HG02571 (cell line): ENCODE results near the gene RPL10.
"Not testable (repeated sequence)": the region's sequence is repeated elsewhere in the genome, so short reads cannot be mapped to it uniquely, and the experiment has no call there.

Experiments
- ATAC-seq: cut with Tn5 transposase; IDR thresholded peaks from one replicate; pipeline ENCODE4 v1.9.1; 2021; ENCODE audit warnings: mild to moderate bottlenecking, moderate library complexity; ENCODE audit not compliant: unreplicated experiment

The RPL10 gene

DNA sequence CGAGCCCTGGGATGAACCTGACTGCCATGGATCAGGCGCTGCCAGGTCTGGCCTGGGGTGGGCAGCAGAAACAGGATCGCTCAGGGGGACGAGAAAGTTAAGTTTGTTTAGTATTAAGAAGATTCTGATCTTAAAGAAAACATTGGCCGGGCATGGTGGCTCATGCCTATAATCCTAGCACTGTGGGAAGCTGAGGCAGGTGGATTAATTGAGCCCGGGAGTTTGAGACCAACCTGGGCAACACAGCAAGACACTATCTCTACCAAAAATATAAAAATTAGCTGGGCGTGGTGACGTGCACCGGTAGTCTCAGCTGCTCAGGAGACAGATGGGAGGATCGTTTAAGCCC lies 23.0 kb upstream of the RPL10 start:
- ATAC-seq = no peak

DNA sequence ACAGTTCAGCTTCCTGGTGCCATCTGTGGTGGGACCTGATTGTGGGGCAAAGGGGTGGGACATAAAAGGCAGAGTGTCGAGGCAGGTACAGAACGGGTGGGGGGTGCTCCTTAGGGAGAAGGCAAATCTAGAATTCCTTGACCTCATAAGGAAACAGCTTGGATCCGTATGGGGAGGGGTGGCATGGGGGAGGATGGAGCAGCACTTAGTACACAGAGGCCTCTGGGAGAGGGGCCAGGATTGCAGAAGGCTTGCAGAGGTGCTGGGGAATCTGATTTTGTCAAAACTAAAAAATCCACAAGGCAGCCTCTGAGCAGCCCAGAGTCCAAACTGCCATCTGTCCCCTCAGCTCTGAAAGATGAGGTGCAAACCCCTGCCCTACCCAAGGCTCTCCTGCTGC lies 21.4 kb upstream of the RPL10 start:
- no peak for ATAC-seq

DNA sequence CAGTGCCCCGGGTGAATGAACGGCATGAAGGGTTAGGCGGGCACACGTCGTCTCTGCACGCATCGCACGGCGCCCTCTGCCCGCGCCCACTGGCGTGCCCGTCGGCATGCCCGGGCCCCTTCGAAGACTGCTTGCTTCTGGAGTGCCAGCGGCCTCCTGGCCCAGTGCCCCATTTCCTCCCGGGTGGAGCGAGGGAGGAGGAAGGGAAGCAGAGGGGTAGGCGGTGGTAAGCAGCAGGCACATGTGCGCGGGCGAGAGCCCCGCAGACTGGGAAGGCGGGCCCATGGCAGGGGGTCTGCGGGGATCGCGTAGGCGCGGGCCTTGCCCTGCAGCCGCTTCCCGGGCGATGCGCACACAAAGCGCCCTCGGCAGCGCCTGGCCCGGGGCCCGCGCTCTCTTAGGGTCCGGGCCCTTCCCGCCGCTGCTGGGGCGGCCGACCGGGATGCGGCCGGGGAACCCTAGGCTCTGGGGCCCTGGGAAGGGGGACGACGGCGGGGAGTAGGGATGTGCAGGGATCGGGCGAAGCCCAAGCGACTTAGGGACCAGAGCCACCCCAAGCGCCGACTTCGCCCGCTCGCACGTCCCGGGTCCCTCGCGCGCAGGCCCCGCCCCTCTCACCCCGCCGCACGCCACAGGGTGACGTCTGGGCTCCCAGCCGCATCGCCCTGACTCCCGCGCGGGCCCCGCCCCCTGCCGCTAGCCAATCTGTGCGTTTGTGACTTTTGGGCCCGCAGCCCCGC lies 19.9 kb upstream of the RPL10 start:
- peak; percentile 2 for ATAC-seq

DNA sequence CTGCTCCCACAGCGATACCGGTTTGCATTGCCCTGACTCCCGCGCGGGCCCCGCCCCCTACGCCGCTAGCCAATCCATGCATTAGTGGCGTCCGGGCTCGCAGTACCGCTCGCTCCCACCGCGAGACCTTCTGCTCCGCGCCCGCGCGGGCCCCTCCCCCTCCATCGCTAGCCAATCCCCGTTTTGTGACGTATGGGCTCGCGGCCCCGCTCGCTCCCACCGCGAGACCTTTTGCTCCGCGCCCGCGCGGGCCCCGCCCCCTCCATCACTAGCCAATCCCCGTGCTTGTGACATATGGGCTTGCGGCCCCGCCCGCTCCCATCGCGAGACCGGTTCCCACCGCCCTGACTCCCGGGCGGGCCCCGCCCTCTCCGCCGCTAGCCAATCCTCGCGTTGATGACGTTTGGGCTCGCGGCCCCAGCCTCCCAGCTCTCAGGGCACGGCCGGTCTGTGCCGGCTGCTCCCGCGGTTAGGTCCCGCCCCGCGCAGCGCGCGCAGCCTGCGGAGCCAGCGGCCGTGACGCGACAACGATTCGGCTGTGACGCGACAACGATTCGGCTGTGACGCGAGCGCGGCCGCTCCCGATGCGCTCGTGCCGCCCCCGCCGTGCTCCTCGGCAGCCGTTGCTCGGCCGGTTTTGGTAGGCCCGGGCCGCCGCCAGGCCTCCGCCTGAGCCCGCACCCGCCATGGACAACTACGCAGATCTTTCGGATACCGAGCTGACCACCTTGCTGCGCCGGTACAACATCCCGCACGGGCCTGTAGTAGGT lies 19.2 kb upstream of the RPL10 start, which contains the start of gene EMD:
EMD (plus strand) TSS at position 497 of the 770 bp plus-strand sequence; CDS start at position 687, 190 bp downstream.
- ATAC-seq = peak; percentile 75

DNA sequence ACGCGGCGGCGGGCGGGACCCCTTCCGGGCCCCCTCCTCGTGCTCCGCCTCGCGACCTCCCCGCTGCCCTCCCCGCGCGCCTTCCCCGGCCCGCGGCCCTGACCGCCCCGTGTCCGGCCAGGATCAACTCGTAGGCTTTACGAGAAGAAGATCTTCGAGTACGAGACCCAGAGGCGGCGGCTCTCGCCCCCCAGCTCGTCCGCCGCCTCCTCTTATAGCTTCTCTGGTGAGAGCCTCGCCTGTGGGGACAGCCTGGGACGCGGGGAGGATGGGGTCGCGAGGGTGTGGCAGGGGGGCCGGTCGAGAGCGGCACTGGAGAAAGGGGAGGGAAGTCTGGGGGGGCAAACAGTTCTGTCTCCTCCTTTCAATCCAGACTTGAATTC lies 18.6 kb upstream of the RPL10 start:
- peak; percentile 2 for ATAC-seq

DNA sequence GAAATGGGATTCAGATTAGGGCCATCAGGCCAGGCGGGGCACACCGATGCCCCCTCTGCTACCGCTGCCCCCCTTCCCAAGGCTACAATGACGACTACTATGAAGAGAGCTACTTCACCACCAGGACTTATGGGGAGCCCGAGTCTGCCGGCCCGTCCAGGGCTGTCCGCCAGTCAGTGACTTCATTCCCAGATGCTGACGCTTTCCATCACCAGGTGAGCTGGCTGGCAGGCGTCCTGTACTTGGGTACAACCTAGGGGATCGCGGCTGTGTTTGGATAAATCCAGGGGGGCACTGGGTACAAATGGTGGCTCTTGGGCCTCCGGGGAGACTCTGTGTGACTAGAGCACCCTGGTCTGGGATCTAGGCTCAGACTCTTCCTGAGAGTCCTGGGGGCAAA lies 18.0 kb upstream of the RPL10 start:
- ATAC-seq = no peak

DNA sequence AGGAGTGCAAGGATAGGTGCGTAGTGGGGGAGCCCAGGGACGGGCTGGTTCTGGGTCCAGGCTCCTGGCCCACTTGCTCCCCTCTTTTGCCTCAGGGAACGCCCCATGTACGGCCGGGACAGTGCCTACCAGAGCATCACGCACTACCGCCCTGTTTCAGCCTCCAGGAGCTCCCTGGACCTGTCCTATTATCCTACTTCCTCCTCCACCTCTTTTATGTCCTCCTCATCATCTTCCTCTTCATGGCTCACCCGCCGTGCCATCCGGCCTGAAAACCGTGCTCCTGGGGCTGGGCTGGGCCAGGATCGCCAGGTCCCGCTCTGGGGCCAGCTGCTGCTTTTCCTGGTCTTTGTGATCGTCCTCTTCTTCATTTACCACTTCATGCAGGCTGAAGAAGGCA lies 17.4 kb upstream of the RPL10 start:
- no peak for ATAC-seq

DNA sequence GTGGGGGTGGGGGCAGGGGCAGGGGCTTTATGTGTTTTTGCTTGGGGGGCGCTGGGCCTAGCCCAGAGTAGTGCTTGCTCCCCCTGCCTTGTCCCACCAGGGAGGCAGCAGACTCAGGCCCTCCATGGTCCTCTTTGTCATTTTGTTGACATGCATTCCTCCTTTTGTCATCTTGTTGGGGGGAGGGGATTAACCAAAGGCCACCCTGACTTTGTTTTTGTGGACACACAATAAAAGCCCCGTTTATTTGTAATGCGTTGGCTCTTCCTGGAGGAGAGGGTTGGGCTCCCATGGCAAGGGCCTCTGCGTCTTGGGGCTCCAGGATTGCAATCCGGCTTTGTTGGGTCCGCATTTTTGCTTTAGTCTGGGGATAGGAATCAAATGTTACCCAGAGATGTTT lies 16.9 kb upstream of the RPL10 start:
- no peak for ATAC-seq

DNA sequence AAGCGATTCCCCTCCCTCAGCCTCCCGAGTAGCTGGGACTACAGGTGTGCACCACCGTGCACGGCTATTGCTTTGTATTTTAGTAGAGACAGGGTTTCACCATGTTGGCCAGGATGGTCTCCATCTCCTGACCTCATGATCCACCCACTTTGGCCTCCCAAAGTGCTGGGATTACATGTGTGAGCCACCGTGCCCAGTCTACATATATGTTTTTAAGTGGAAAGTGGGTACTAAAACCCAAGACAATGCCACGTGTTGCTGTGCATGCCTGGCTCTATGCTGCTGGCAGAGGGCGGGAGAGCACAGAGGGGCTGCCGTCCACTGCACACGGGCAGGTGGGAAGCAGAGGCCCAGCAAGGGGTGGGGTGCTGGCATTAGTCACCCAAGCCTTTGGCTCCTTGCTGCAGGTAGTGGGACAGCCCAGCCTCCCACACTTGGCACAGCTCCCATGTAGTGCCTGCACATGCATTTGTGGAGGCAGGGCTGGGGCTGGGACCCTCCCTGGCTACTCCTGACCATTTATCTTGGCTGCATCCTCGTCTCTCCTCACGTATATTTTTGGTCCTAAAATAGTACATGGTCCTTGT lies 15.6 kb upstream of the RPL10 start:
- ATAC-seq = no peak

DNA sequence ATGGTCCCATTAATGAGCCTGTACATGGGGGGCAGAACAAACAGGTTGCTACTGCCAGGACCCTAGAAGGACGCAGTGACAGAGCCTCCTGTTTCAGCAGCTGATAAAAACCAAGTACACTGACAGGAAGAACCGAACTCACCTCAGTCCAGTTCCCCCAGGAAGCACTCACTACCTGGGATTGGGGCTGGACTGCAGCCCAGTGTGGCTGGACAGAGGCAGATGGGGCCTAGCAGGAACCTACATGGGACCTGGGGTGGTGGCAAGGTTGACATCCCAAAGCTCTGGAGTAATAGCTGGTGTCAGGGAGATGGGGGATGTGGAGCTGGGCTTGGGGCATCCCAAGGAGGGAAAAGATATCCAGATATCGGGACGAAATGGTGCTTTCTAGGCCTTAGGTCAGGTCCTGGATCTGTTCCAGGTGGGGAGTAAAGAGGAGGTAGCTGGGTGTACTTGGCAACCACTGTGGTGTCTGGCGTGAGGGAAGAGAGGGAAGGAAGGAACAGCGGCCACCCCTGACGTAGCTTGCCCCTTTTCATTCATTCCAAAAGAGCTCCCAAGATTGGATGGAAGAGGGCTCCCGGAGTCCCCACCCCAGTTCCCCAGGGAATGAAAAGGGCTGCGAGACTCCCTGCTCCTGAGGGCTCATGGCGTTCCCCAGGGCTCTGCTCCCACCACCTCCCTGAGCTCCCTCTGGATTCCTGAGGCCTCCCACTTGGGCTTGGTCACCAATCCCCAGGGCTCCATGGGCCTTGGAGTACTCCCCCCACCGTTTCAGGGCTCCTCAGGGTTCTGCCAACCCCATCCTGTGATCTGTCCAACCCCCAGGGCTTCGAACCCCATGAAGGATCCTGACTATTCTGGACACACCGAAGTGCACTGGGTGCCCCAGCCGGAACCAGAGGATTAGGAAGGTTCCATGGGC lies 14.6 kb upstream of the RPL10 start:
- no peak for ATAC-seq

DNA sequence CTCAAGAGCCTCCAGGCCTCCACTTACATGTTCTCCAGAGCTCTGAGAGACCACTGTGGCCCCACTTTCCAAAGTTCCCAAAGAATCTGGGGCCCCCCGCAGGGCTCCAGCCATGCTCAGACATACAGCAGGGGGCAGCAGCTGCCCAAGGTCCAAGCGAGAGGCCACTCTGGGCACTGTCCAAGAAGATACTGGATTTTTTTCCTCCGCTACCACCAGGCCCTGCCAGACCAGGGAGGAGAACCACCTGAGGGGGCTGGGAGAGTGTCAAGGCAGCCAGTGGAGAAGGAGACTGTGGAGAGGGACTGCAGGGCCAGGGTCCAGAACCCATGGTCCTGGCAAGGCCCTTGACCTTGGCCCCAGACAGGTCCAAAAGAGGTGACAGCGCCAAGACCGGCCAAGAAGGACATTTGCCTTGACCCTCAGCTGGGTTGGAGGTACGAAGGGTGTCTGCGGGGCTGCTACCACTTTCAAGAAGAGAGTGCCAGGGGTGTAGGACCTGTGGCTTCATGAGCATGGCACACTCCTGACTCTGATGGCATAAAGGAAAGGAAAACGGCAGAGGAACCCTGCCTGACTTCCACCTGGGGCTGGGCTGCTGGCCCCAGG lies 13.8 kb upstream of the RPL10 start:
- no peak for ATAC-seq

DNA sequence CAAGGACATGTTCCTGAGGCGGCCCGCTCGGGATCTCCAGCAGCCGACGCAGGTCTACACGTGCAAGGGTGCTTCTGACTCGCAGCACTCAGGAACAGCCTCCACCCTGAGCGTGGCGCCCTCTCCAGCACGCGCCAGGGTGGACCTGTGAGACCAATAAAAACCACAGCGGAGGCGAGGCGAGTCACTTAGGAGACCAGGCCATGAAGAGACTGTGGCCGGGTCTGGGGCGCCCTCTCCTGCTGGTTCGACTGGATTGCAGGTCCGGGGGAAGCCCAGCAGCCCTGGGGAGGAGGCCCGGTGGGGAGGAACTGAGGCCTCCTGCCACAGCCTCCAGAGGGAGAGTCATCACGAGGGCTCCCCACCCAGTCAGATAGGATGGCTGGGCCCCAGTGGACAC lies 10.1 kb upstream of the RPL10 start:
- peak; percentile 30 for ATAC-seq

DNA sequence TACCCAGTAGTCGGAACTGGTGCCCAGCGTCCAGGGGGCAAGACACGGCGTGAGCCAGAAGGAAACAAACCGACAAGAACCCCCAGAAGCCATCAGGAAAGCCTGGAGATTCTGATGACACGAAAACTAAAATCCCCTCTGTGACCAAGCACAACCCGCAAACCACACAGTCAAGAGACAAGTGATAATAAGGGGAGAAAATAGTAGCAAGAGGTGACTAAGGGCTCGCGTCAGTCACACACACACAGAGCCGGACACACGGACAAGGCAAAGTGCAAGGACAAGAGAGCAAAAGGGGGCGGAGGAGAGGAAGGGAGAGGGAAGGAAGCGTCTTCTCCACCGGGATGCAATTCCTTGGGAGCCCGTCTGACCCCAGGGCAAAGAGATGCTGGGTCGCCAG lies 9.5 kb upstream of the RPL10 start:
- ATAC-seq = peak; percentile 17

DNA sequence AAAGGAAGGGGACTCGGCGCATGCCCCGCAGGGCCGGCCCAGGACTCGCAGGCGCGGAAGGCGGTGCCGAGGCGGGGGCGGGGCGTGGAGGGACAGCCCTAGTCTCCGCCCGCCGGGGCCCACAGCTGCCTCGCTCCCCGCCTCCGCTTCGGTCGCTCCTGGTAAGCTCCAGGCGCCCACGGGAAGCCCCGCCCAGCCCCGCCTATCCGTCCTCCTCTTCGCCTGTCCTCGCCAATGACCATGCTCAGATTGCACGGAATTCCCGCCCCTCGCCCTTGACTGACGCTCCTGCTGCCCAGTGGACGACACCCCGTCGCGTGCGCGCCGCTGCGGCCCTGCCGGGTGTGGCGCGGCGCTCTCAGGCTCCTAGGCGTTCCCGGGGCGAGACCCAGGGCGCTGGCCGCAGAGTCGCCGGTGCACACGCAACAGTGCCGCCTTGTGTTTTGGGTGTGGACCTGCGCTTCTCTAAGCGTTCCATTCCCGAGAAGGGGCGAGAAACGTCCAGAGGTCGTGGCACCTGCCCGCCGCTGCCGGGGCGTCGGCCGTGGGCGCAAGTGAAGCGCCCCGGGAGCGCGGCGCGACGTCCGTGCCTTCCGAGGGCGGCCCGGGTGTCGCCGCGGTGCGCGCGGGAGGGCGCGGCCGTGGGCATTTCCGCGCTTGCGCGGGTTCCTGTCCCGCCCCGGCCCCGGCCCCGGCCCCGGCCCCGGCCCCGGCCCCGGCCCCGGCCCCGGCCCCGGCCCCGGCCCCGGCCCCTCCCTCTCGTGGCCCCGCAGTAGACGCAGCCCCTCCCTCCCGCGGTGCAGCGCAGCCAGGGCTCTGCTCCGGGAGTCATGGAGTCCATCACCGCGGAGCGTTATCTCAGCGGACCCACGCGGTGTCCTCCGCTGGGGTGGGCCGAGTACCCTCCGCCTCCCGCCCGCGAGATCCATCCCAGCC lies 8.1 kb upstream of the RPL10 start:
- peak; percentile 58 for ATAC-seq

DNA sequence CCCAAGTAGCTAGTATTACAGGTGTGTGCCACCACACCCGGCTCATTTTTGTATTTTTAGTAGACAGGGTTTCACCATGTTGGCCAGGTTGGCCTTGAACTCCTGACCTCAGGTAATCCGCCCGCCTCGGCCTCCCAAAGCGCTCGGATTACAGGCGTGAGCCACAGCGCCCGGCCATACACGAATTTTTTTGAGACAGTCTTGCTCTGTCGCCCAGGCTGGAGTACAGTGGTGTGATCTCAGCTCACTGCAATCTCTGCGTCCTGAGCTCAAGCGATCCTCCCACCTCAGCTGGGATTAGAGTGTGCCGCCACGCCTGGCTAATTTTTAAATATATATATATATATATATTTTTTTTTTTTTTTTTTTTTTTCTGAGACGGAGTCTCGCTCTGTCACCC lies 1.8 kb upstream of the RPL10 start:
- not testable (repeated sequence) for ATAC-seq

DNA sequence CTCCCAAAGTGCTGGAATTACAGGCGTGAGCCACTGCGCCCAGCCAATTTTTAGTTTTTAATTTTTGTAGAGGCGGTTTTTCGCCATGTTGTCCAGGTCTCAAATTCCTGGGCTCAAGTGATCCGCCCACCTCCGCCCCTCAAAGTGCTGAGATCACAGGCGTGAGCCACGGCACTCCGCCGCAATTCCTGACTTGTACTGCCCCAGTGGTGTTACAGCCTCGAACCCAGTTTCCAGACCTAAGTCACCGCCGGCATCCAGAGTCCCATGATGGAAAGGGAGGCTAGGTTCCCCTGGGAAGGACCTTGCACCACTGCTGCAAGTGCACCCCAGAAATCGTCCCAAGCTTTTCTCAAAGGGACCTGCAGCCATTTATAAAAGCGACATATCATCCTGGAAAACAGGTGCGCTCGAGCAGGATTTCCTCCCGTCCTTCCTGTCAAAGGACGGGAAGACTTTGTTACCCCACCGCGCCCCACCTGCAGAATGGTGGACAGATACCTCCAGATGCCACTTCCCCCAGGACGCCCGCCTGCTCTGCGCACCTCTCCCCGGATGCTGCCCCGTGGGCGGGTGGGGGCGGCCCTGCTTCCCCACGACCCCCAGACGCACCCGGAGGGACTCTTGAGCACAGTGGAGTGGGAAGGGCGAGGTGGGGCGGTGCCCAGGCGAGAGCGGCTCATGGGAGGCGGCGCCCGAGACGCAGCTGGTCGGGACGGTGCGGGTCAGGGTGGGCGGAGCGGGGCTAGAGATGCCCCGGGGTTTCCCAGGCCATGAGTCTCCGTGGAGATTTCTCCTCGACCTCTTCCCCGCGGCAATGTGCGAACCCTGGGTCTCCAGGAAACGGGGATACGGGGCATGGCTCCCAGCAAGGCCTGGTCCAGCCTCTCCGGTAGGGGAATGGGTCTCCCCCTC lies 947 bp upstream of the RPL10 start:
- ATAC-seq = peak; percentile 63

DNA sequence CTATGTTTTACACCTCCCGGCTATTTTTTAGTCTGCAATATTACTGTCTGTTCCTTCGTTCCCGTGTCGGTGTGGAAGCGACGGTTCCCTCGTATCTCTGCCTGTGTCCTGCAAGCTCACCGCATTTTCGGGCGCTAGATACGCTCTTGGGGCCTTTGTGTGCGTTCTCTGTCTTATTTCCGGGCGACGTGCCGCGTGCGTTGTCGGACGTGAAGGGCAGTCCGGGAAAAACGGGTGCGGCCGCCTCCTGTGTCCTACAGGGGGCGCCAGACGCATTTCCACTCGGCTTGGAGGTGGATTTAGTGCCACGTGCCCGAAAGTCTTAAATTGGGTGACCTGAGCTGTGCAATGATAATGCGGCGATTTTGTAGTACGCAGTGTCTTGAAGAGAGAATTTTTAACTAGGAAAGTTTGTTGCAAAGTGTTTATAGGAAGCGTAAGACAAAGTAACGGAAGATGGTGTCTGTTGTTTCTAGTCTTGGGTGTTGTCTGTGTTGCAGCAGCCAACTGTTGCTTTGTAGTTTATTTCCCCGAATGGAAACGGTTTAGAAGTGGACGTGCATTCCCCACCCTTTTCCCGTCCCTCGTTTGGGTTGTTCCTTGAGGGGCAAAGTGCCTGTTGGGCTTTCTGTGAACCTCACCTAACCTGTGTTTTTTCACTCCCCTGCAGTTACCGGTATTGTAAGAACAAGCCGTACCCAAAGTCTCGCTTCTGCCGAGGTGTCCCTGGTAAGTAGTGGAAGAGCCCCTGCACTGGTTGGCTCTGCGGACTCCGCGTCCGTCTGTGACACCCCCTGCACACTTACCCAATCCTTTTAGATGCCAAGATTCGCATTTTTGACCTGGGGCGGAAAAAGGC lies 720 bp downstream of the RPL10 start:
- ATAC-seq = no peak
